H9 (cell line): ENCODE data around the gene HOXB6. TPM values are rescaled to one million over a fixed set of nuclear protein-coding genes. Genes with fewer than 3 reads are reported as not detected.
A peak's percentile ranks its signal among the peaks of the same experiment; 100 is the strongest.

Experiments
- DNase-seq: peaks from one replicate; pipeline ENCODE4 v3.0.0-alpha.2; 2017
- H2AFZ ChIP-seq: one replicate; pipeline ENCODE4 v1.6.1; 2013; ENCODE audit warnings: mild to moderate bottlenecking, low read length, control low read depth, moderate library complexity
- H2AK5ac ChIP-seq: 2 replicates; pipeline ENCODE4 v1.6.1; 2013; ENCODE audit warnings: low read length, control low read depth, mixed read lengths; ENCODE audit not compliant: insufficient read length
- H2BK120ac ChIP-seq: one replicate; pipeline ENCODE4 v1.6.1; 2013; ENCODE audit warnings: low read depth, mild to moderate bottlenecking, low read length, control low read depth, inconsistent platforms; ENCODE audit not compliant: poor library complexity, severe bottlenecking
- H2BK12ac ChIP-seq: 2 replicates; pipeline ENCODE4 v1.6.1; 2013; ENCODE audit warnings: low read length, control low read depth, mixed read lengths, low read depth; ENCODE audit not compliant: insufficient read length
- H2BK15ac ChIP-seq: 2 replicates; pipeline ENCODE4 v1.6.1; 2013; ENCODE audit warnings: low read depth, low read length, control low read depth
- H2BK20ac ChIP-seq: one replicate; pipeline ENCODE4 v1.6.1; 2013; ENCODE audit warnings: low read depth, mild to moderate bottlenecking, low read length, control low read depth, inconsistent platforms; ENCODE audit not compliant: poor library complexity, severe bottlenecking
- H2BK5ac ChIP-seq: 2 replicates; pipeline ENCODE4 v1.6.1; 2013; ENCODE audit warnings: low read length, control low read depth, mixed read lengths; ENCODE audit not compliant: insufficient read length
- H3K14ac ChIP-seq: 2 replicates; pipeline ENCODE4 v1.6.1; 2013; ENCODE audit warnings: low read length, control low read depth; ENCODE audit not compliant: insufficient read depth
- H3K18ac ChIP-seq: 2 replicates; pipeline ENCODE4 v1.6.1; 2013; ENCODE audit warnings: low read depth, mild to moderate bottlenecking, mixed read lengths, low read length, control low read depth; ENCODE audit not compliant: insufficient read length
- H3K23ac ChIP-seq: 2 replicates; pipeline ENCODE4 v1.6.1; 2013; ENCODE audit warnings: low read length, control low read depth, mixed read lengths, low read depth; ENCODE audit not compliant: insufficient read length
- H3K23me2 ChIP-seq: 2 replicates; pipeline ENCODE4 v1.6.1; 2013; ENCODE audit warnings: low read depth, mild to moderate bottlenecking, mixed read lengths, low read length, control low read depth; ENCODE audit not compliant: insufficient read length, poor library complexity, severe bottlenecking
- H3K27ac ChIP-seq: 2 replicates; pipeline ENCODE4 v1.5.1; 2013; ENCODE audit warnings: low read length, control low read depth, mixed read lengths, low read depth; ENCODE audit not compliant: insufficient read length
- H3K27me3 ChIP-seq: 2 replicates; pipeline ENCODE4 v1.6.1; 2013; ENCODE audit warnings: low read length, control low read depth, inconsistent platforms; ENCODE audit not compliant: insufficient read depth
- H3K4ac ChIP-seq: 2 replicates; pipeline ENCODE4 v1.6.1; 2013; ENCODE audit warnings: low read depth, mild to moderate bottlenecking, control low read depth, inconsistent platforms, low read length, moderate library complexity
- H3K4me1 ChIP-seq: 2 replicates; pipeline ENCODE4 v1.6.1; 2013; ENCODE audit warnings: low read length, control low read depth, inconsistent platforms; ENCODE audit not compliant: insufficient read depth
- H3K4me2 ChIP-seq: 2 replicates; pipeline ENCODE4 v1.6.1; 2013; ENCODE audit warnings: low read length, control low read depth, mixed read lengths; ENCODE audit not compliant: insufficient read length, insufficient read depth
- H3K56ac ChIP-seq: 2 replicates; pipeline ENCODE4 v1.6.1; 2013; ENCODE audit warnings: low read depth, mild to moderate bottlenecking, mixed read lengths, low read length, control low read depth; ENCODE audit not compliant: insufficient read length
- H3K79me1 ChIP-seq: 2 replicates; pipeline ENCODE4 v1.6.1; 2013; ENCODE audit warnings: low read depth, mild to moderate bottlenecking, moderate library complexity, low read length, control low read depth, inconsistent platforms; ENCODE audit not compliant: insufficient read depth, poor library complexity, severe bottlenecking
- H3K79me2 ChIP-seq: 2 replicates; pipeline ENCODE4 v1.6.1; 2013; ENCODE audit warnings: low read length, control low read depth, inconsistent platforms; ENCODE audit not compliant: insufficient read depth
- H3K9ac ChIP-seq: 2 replicates; pipeline ENCODE4 v1.6.1; 2013; ENCODE audit warnings: low read length, control low read depth, mixed read lengths; ENCODE audit not compliant: insufficient read length; ENCODE audit errors: extremely low read depth
- H3K9me3 ChIP-seq: one replicate; pipeline ENCODE4 v1.6.1; 2013; ENCODE audit warnings: low read depth, low read length, inconsistent platforms; ENCODE audit not compliant: control insufficient read depth
- H3T11ph ChIP-seq: one replicate; pipeline ENCODE4 v1.6.1; 2013; ENCODE audit warnings: mild to moderate bottlenecking, low read length, control low read depth, inconsistent platforms
- H4K20me1 ChIP-seq: one replicate; pipeline ENCODE4 v1.6.1; 2013; ENCODE audit not compliant: control insufficient read depth, insufficient read length, insufficient read depth
- H4K5ac ChIP-seq: 2 replicates; pipeline ENCODE4 v1.6.1; 2013; ENCODE audit warnings: low read depth, mild to moderate bottlenecking, mixed read lengths, low read length, control low read depth; ENCODE audit not compliant: insufficient read length
- H4K8ac ChIP-seq: replicated peaks from 2 replicates; pipeline ENCODE4 v1.6.1; 2013; ENCODE audit warnings: low read length, control low read depth, mixed read lengths, low read depth; ENCODE audit not compliant: insufficient read length
- H4K91ac ChIP-seq: 2 replicates; pipeline ENCODE4 v1.6.1; 2013; ENCODE audit warnings: low read depth, mild to moderate bottlenecking, moderate library complexity, mixed read lengths, low read length, control low read depth; ENCODE audit not compliant: insufficient read length
- H3K27ac Mint-ChIP-seq, 3 experiments: 2 replicates in 2 of 3; 3 replicates in 1 of 3; pipeline ENCODE4 v1.8.0; 2020 to 2021; ENCODE audit warnings: mixed read lengths in 3 of 3, mild to moderate bottlenecking in 1 of 3, moderate library complexity in 1 of 3
- H3K27me3 Mint-ChIP-seq: 2 replicates; pipeline ENCODE4 v1.8.0; 2021; ENCODE audit warnings: low read depth, mild to moderate bottlenecking, moderate library complexity, mixed read lengths
- H3K36me3 Mint-ChIP-seq, 3 experiments: 2 replicates in 2 of 3; 3 replicates in 1 of 3; pipeline ENCODE4 v1.8.0; 2020 to 2021; ENCODE audit warnings: low read depth in 3 of 3, mixed read lengths in 3 of 3; ENCODE audit not compliant: insufficient read depth in 1 of 3
- H3K4me1 Mint-ChIP-seq, 2 experiments: 2 replicates each; pipeline ENCODE4 v1.8.0; 2020; ENCODE audit warnings: mixed read lengths in 2 of 2
- H3K4me3 Mint-ChIP-seq, 2 experiments: 2 replicates in 1 of 2; 3 replicates in 1 of 2; pipeline ENCODE4 v1.8.0; 2020 to 2021; ENCODE audit warnings: mild to moderate bottlenecking in 2 of 2, mixed read lengths in 2 of 2, moderate library complexity in 1 of 2
- H3K9me3 Mint-ChIP-seq, 2 experiments: 2 replicates in 1 of 2; 3 replicates in 1 of 2; pipeline ENCODE4 v1.8.0; 2020; ENCODE audit warnings: mild to moderate bottlenecking in 2 of 2, mixed read lengths in 2 of 2, moderate library complexity in 1 of 2
- WGBS: extraction: QIAGEN DNeasy Blood & Tissue Kit; methylation state at CpG from one replicate; pipeline ENCODE4 v1.1.7; 2013; ENCODE audit warnings: missing lambda C conversion rate, low lambda C conversion rate, mixed read lengths; ENCODE audit not compliant: insufficient read length; ENCODE audit errors: extremely low coverage; 5-methylcytosine and 5-hydroxymethylcytosine counted together
- total RNA-seq: library from RNA; stranded (reverse); gene quantifications from 2 replicates; pipeline ENCODE4 v1.2.1, GENCODE V29; 2021
- TF ChIP-seq, protein P1 (sequence below): fragments of 200-600 bp; sonication (generic); conservative IDR thresholded peaks from 3 replicates; pipeline ENCODE4 v1.8.0; 2021; ENCODE audit warnings: antibody characterized with exemption, mild to moderate bottlenecking

Gene HOXB6
- total RNA-seq, 1 experiment from 2014 or later: not detected

- Histone ChIP-seq H3K27ac (no peak overlapping the region), H3K56ac (no peak overlapping the region), H3K4me2 (no peak overlapping the region), H3K9ac (no peak overlapping the region), H3K23ac (no peak overlapping the region), H2AK5ac (no peak overlapping the region), H3K79me2 (no peaks in the 10 kb centered on the region), H3K4ac (no peak overlapping the region), H3K9me3 (no peaks in the 10 kb centered on the region), H2BK20ac (no peak overlapping the region), H3K14ac (no peak overlapping the region), H2BK5ac (no peak overlapping the region), H4K8ac (no peak overlapping the region), H3K4me1 (peaks cover 3% of the 10 kb centered on the region; the same call in 1 of the 2 replicates), H2BK120ac (no peak overlapping the region), H2AFZ (no peak overlapping the region), H4K20me1 (peaks cover 3% of the 10 kb centered on the region), H4K91ac (no peak overlapping the region), H3T11ph (no peak overlapping the region), H3K27me3 (peaks cover 92% of the 10 kb centered on the region), H2BK12ac (no peak overlapping the region), H4K5ac (no peak overlapping the region), H2BK15ac (no peak overlapping the region), H3K18ac (no peak overlapping the region), H3K23me2 (no peaks in the 10 kb centered on the region), H3K79me1 (no peaks in the 10 kb centered on the region)
- H3K36me3 Mint-ChIP-seq: no peaks in the 10 kb centered on the region
- TF ChIP-seq, protein P1, sequence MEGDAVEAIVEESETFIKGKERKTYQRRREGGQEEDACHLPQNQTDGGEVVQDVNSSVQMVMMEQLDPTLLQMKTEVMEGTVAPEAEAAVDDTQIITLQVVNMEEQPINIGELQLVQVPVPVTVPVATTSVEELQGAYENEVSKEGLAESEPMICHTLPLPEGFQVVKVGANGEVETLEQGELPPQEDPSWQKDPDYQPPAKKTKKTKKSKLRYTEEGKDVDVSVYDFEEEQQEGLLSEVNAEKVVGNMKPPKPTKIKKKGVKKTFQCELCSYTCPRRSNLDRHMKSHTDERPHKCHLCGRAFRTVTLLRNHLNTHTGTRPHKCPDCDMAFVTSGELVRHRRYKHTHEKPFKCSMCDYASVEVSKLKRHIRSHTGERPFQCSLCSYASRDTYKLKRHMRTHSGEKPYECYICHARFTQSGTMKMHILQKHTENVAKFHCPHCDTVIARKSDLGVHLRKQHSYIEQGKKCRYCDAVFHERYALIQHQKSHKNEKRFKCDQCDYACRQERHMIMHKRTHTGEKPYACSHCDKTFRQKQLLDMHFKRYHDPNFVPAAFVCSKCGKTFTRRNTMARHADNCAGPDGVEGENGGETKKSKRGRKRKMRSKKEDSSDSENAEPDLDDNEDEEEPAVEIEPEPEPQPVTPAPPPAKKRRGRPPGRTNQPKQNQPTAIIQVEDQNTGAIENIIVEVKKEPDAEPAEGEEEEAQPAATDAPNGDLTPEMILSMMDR: no peak
- H3K4me3 Mint-ChIP-seq: peak overlapping the region in 1 of 2 experiments; percentile 31; a peak in 1 of 5 replicates
- WGBS: no CpG with 5 or more reads among the region's 24 CpGs
- DNase-seq: no peak
- H3K4me1 Mint-ChIP-seq: peaks cover 36 to 64% of the 10 kb centered on the region in 2 experiments
- peaks cover 5 to 15% of the 10 kb centered on the region in 2 experiments; a peak in 4 of 5 replicates for H3K9me3 Mint-ChIP-seq
- peaks cover 99% of the 10 kb centered on the region for H3K27me3 Mint-ChIP-seq
- no peak overlapping the region for H3K27ac Mint-ChIP-seq
Measured at GRCh38 chr17:48547808-48548522, 56.8 kb downstream of the HOXB6 start.
